AG04450 (cell line): ENCODE measurements around the gene CALML3. TPM values are rescaled to one million over a fixed set of nuclear protein-coding genes. Genes with fewer than 3 reads are reported as not detected.

Experiments used
- CTCF ChIA-PET: fragments of 300-600, 350-600 bp; formaldehyde crosslinking; extraction: SDS; loops from one replicate; lab custom pipeline; 2022; ENCODE audit warnings: antibody characterized with exemption, inconsistent platforms; lab: Charles Lee
- POLR2A ChIA-PET: fragments of 350-600 bp; formaldehyde crosslinking; extraction: SDS; loops from one replicate; lab custom pipeline; 2021; ENCODE audit warnings: antibody characterized with exemption, inconsistent platforms; lab: Yijun Ruan, JAX
- DNase-seq: peaks from one replicate; pipeline ENCODE4 v3.0.0-alpha.2; 2011; ENCODE audit warnings: low read depth, low spot score
- H3K27ac ChIP-seq: one replicate; pipeline ENCODE4 v1.5.1; 2012; ENCODE audit warnings: low read depth, low read length, control low read depth
- H3K27me3 ChIP-seq: one replicate; pipeline ENCODE4 v1.6.0; 2012; ENCODE audit warnings: low read length; ENCODE audit not compliant: control insufficient read depth, insufficient read depth
- H3K4me3 ChIP-seq: 2 replicates; pipeline ENCODE4 v1.5.1; 2011; ENCODE audit warnings: mild to moderate bottlenecking, low read depth, low read length, control low read depth
- H3K9me3 ChIP-seq: 2 replicates; pipeline ENCODE4 v1.5.1; 2012; ENCODE audit warnings: low read length; ENCODE audit not compliant: control insufficient read depth, insufficient read depth
- CTCF ChIP-seq: IDR thresholded peaks from 2 replicates; pipeline ENCODE4 v1.5.1; 2011; ENCODE audit warnings: low read depth, low read length, control low read depth, inconsistent platforms
- polyA plus RNA-seq: library from polyadenylated mRNA; depleted of rRNA; stranded (reverse); fragments of >200 nt; gene quantifications from 2 replicates; pipeline ENCODE4 v1.2.3, GENCODE V29; 2011

CALML3 gene
- polyA plus RNA-seq, 1 experiment = not detected

DNA sequence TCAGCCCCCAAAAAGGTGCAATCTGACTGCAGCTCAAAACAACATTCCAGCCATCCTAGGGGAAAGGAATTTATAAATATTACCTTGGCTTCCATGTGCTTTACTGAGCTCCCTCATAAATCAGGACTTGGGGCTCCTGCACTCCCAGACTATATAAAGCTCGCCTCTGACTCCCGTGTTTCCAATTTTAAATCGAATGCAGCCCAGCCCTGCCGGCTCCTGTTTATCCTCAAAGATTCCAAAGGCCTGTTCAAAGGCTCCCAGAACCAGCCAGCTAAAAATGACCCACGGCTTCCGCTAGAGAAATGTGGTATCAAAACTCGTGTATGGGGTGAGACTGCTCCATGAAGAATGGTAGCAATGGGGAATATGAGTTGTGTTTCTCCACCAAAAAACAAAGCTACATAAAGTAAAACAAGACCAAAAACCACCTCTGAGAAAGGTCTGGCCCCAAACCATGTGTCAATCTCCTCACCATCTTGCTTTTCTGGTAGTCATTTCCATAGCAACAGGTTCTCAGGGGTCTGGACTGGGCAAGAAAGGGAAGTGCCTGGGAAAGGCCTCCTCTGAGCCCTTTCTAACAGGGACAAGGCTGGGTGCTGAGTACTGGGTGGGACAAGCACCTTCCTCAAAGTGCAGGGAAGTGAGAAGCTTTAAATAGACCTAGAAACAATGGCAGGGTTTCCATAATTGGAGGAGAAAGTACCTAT, 5.1 kb downstream of the CALML3 start:
- no peak overlapping the region for H3K4me3 ChIP-seq
- DNase-seq = no peak
- H3K9me3 ChIP-seq = peaks cover 10% of the 10 kb centered on the region; the same call in 1 of the 2 replicates
- no peak overlapping the region for H3K27ac ChIP-seq
- TF ChIP-seq CTCF = no peak
- ChIA-PET CTCF (interaction anchor here (0.5 to 1.7 kb wide), 3 partner anchors 34 to 100 kb away, joined by 3 to 5 read pairs (median 4); no protein-coding TSS in a partner anchor), POLR2A (no interaction called here)
- no peaks in the 10 kb centered on the region for H3K27me3 ChIP-seq

GRCh38 chr10:5530412-5530806, 5.6 kb downstream of the CALML3 start:
- ChIA-PET CTCF (interaction anchor here (0.5 to 1.7 kb wide), 3 partner anchors 35 to 99 kb away, joined by 3 to 5 read pairs (median 4); no protein-coding TSS in a partner anchor), POLR2A (no interaction called here)

DNA sequence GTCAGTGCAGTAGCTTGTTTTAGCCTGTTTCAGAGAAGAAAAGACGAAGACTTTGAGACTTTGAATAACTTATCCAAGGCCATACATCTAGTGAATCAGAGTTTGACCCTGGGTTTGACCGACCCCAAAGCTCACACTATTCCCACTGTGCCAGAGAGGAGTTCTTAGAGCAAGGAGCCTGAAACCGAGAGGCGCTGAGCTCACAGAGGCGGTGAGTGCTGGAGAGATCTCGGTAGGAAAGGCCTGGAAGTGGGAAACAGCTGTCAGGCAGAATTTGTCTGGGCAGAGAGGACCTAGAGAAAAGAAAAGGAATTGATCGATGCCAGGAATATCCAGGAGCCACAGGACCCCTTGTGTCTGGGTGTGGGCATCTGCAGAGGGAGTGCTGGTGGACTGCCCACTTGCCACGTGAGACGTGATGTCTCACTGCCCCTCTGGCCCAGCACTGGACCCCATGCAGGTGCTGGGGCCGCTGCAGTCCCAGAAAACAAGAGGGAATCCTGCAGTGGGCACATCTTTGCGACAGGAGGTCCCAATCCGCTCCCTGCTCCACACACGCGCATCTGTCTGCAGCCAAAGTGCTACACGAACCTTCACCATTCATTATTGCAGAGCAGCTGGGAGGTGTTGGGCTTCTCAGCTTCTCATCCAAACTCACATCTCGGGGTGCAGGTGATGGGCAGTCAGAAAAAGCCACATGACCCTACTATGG, 6.2 kb downstream of the CALML3 start:
- H3K9me3 ChIP-seq = no peaks in the 10 kb centered on the region; the same call in 1 of the 2 replicates
- H3K27me3 ChIP-seq = no peaks in the 10 kb centered on the region
- no peak overlapping the region for H3K4me3 ChIP-seq
- CTCF ChIA-PET = interaction anchor here (1.0 to 1.7 kb wide), 2 partner anchors 88 to 99 kb away, joined by 4 to 5 read pairs; no protein-coding TSS in a partner anchor
- no peak for TF ChIP-seq CTCF
- no peak overlapping the region for H3K27ac ChIP-seq
- POLR2A ChIA-PET = no interaction called here
- DNase-seq = no peak

More at GRCh38 chr10:5530412-5530806, 5.6 kb downstream of the CALML3 start:
- Histone ChIP-seq H3K27me3 (no peaks in the 10 kb centered on the region), H3K9me3 (peaks cover 5% of the 10 kb centered on the region; the same call in 1 of the 2 replicates), H3K27ac (no peak overlapping the region), H3K4me3 (no peak overlapping the region)
- no peak for TF ChIP-seq CTCF
- DNase-seq = no peak

DNA sequence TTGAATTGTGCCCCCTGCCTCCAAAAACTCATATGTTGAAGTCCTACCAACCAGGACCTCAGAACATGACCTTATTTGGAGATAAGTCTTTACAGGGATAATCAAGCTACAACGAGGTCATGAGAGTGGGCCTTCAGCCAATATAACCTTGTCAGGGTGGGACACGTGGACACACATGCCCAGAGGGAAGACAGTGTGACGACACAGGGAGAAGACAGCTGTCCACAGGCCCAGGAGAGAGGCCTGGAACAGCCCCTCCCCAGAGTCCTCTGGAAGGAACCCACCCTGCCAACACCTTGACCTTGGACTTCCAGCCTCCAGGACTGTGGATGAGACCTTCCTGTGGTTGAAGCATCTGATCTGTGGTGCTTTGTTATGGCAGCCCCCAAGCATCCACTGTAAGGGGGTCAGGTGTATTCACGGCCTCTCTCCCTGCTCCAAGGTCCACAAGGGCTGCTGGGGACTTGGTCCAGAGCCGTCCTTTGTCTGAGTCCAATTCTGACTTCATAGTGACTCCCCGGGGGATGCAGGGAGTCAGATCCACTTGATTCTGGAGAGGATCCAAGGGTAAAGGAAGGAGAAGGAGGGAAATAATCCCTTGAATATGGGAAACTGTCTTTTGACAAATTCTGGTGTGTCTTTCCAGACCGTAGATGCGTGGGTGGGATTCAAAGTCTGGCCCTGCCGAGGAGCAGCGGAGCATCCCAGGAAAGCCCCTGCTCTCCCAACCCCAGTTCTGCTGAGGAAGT, 7.0 kb downstream of the CALML3 start:
- TF ChIP-seq CTCF = no peak
- no peak for DNase-seq
- no peaks in the 10 kb centered on the region for H3K27me3 ChIP-seq
- no peaks in the 10 kb centered on the region; the same call in 1 of the 2 replicates for H3K9me3 ChIP-seq
- CTCF ChIA-PET = no interaction called here
- POLR2A ChIA-PET = no interaction called here
- H3K4me3 ChIP-seq = no peak overlapping the region
- H3K27ac ChIP-seq = no peak overlapping the region
